KG1 (cell line): ENCODE results near the gene CACNA2D2.

Experiments used
- DNase-seq: peaks from one replicate; lab custom pipeline; 2025; lab: John Stamatoyannopoulos, UW

Gene CACNA2D2

DNA sequence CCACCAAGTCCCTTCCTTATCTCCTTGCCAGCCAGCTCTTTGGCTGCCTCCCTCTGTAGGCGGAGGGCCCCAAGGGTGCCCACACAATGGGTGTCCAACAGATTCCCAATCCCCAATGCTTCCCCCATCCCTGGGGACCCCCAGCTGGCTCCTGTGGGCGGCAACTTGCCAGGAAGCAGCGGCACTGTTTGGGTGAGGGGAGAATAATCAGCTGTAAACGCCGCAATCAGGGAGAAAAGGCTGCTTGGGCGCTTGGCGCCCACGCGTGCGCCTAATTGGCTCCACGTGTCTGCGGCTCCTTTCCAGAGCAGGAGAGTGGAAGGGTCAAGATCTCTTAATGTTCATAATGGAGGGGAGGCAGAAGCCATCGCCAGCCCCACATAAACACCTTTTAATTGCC lies 76.2 kb downstream of the CACNA2D2 start:
- DNase-seq = no peak

DNA sequence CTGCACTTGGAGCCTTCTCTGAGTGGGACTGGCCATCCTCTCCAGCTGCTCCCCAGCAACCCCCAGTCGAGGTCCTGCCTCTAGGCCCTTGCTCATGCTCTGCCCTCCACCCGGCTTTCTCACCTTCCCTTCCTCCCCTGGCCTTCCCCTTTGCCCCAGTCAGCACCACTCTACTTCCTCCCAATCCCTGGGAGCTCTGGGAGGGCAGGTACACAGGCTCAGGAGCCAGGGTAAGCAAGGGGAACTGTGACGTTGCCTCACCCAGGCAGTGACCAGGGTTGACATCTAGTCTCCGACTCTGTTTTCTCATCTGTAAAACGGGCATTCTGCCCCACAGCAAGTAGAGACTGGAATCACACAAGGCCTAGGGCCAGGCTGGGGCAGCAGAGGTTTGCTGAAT lies 77.5 kb downstream of the CACNA2D2 start:
- DNase-seq = no peak

DNA sequence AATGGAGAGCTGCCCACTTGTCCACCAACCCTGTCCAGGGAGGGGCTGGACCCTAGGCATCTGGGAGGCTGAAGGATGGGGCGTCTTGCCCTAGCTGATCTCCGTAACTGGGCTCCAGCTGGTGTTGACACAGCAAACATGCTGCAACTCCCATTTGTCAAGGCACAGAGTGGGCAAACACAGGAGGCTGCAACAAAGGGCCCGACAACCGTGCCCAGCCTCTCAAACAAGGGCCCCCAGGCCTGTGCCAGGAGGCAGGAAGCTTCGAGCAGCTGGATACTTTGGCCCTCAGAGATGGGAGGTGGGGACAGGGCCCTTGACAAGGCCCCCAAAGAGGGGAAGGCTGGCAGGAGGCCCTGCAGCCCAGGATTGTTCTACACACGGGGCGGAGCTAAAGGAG lies 79.9 kb downstream of the CACNA2D2 start:
- DNase-seq = no peak

DNA sequence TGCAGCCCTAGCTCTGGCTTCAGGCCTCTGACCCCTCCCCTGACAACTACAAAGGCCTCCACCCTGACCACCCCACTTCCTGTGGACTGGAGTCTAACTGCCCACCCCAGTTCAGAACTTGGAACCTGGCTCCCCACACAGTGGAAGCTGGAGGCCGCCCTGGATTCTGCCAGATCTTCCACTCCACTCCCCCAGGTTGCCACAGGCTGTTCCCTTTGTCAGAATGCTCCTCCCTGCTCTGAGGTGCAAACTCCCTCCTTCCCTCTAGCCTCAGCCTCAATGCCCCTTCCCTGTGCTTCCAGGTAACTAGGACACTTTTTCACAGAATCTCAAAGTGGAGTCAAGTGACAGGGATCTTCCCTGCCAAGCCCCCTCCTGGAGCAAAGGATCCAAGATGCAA lies 81.3 kb downstream of the CACNA2D2 start:
- no peak for DNase-seq

DNA sequence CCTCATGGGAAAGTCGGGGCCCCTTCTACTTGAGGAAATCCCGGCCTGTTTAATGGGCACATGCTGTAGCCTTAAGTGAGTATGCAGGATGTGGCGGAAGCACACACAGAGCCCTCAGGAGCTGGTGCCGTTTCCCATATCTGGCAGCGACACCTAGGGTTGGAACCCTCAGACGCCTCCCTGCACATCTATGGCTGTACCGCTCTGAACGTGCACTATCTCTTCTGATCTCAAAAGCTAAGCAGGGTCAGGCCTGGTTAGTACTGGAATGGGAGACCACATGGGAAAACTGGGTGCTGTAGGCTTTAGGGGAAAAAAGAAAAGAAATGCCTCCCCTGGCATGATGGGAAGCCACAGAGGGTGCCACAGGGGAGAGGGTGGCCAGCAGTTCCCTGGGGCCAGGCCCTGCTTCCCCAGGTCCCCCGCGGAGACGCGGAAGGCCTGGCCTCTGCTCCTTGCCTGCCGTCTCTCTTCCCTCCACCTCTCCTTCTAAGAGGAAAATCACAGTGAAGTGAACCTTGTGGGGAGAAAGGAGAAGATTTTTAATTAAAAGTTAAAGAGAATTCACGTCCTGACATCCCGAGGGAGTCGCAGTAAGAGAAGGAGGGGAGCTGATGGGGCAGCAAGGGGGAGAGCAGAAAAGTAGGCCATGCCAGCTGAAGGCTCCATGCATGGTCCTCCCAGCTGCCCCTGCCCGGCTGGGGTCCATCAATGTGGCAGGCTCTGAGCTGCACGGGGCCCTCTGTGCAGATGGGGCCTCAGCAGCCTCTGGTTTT lies 83.7 kb downstream of the CACNA2D2 start:
- no peak for DNase-seq

DNA sequence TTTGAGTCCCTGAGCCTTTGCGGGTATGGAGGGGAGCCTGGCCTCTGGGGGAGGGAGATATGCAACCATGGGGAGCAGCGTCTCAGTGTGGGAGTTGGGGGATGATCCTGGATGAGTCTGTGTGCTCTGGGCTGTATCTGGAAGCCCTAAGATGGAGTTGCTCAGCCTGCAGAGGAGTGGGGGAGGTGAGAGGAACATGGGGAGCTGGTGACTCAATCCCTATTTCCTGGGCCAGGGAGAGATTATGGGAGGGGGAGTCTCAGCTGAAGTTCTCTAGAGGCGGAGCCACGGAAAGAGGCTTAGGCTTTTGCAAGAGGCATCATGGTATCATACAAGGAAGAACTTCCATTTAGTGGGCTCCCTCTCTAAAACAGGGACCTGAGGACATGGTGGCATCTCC lies 84.6 kb downstream of the CACNA2D2 start:
- DNase-seq = no peak

DNA sequence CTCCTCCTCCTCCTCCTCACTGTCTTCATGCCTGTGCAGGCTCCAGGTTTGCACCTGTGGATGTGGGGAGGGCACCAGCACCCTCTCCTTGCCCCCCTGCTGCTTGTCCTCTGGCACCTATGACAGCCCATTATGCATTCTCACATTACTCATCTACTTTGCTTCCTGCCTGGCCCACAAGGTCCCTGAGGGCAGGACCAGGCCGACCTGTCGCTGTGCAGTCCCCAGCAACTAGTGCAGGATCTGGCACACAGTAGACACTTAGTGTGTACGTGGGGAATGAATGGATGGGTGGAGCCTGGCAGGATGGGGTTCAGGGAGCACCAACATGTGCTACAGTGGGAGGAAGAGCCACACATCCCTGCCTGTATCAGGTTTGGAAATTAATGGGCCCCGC lies 85.8 kb downstream of the CACNA2D2 start:
- no peak for DNase-seq

- DNase-seq = no peak
Measured at GRCh38 chr3:50416736-50417636, 86.4 kb downstream of the CACNA2D2 start.

GRCh38 chr3:50415816-50416215 lies 87.6 kb downstream of the CACNA2D2 start:
- no peak for DNase-seq

DNA sequence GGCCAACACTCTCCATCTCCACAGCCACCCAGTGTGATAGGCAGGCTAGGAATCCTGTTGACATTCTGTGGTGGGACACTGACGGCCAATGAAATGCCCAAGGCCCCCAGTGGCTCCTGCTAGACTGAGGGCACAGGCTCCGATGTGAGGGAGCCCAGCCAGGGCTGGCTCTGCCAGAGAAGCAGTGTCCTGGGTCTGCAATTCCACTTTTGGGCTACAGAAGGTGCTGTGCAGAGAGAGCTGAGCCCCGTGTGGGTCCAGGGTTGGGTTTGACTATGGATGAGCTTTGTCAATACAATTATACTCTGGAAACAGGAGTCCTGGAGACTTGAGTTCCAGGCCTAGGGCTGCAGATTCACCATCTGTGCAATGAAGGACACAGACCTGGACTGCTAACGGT lies 88.4 kb downstream of the CACNA2D2 start:
- no peak for DNase-seq

GRCh38 chr3:50414616-50415015 lies 88.8 kb downstream of the CACNA2D2 start:
- DNase-seq = no peak

DNA sequence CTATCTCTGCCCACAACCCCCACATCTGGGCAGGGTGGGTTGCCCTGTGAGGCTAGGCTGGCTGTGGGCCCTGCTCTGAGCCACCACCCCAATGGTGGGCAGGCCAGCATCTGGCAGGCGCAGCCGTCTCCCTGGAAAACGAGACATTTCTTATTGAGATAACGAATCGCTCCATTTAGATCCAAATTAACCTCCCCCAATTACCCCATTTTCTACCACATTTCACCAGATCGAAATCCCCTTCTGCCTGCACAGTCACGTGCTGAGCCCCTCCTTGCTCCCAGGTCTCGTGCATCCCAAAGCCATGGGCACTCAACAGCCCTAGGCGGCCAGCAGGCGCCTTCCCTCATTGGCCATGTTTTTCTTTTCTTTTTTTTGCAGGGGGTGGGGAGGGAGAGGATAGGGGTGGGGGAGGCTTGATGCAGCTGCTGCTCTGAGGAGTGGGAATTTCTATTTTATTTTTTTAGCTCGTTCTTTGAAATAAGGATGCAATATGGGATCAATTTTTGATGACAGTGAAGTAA lies 91.1 kb downstream of the CACNA2D2 start:
- DNase-seq = no peak

- DNase-seq = no peak
Measured at GRCh38 chr3:50411229-50411628, 92.2 kb downstream of the CACNA2D2 start.

DNA sequence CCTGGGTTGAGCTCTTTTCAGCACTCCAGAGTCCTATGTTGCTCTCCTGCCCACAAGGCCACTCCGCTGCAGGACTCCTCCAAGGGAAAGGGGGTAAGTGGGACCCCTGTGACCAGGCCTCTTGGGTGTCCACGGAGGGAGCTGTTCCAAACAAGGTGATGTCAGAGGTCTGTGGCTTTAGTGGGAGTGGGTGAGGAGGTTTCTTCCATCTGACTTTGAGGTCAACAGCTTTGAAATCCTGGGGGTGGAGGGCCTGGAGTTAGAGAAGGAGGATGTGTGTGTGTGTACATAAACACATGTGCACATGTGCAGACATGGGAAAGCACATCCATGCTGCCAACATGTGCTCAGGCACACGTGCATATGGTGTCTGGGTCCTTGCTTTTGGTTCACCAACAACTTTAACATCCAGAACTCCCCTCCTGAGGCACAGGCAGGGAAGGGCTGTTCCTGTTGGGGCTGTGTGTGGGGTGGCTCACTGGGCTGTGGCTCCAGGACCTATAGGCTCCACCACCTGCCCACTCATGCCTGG lies 92.8 kb downstream of the CACNA2D2 start:
- DNase-seq = no peak

DNA sequence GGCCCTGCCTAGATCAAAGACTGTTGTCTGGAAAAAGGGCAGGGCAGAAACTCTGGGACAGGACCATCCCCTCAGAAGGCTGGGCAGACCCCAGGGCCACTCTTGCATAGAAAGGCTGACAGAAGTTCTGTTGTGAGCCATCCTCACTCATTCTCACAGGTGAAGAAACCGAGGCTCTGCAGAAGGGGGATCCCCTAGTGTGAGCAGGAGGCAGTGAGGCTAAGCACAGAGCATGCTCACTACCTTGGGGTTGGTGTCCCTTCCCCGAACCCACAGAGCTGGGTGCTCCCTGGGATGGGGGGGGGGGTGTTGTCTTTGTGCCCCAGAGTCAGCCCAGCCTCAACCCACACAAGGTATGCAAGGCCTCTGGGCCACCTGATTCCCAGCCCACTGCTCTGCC lies 93.2 kb downstream of the CACNA2D2 start:
- DNase-seq = no peak

DNA sequence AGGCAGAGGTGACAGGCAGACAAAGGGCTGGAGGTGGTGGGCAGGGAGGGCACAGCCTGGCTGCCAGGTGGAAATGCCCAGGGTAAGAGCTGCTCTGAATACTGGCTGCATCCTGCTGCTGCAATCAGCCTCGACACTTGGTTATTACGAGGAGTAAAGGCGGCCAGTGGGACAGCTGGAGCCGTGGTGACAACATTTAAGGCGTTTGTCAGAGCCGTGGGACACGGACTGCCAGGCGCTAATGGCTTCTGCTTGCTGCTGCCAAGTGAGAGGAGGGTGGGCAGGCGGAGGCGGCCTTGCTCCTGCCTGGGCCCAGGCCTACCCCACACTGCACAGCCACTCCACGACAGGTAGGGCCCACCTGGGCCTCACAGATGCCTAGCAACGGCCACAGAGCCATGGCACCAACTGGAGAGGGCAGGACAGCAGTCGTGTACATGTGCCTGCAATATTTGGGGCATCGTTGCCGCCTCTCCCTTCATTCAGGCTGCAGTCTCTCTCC lies 94.9 kb downstream of the CACNA2D2 start:
- no peak for DNase-seq

DNA sequence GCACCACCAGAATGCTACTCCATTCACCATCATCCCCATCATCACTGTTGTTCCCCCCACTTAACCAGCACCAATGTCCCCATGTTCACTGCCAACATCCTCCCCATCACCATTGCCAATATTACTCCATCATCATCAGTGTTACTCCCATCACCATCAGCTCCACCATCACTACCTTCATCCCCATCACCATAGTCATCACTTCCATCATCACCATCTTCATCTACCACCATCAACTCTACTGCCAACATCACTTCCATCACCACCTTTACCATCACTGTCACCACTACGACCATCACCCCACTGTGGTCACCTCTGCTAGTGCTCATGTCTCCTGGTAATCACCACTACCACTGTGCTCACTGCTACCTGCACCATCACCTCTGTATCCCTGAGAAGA lies 96.9 kb downstream of the CACNA2D2 start:
- no peak for DNase-seq

DNA sequence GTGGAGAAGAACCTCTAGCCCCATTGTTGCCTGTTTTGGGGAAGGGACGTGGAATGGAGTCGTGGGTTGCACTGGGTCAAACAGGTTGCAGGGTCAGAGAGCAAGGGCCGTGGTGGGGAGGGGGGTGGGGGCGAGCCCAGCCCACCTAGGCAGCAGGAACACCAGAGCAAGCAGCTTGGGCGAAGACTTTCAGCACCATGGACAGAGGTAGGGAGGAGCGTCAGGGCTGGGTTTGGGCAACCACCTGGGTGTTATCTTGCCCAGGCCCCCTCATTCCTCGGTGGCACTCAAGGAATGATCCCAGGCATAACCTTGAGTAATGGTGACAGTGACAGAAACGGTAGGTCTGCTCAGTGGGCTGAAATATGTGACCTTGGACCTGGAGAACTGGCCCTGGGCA lies 98.2 kb downstream of the CACNA2D2 start:
- peak; percentile 4 for DNase-seq

GRCh38 chr3:50401978-50402595 lies 101.3 kb downstream of the CACNA2D2 start:
- DNase-seq = no peak

GRCh38 chr3:50396502-50396901 lies 106.9 kb downstream of the CACNA2D2 start:
- no peak for DNase-seq

GRCh38 chr3:50395070-50395860 lies 108.2 kb downstream of the CACNA2D2 start:
- no peak for DNase-seq
